IPS-11a (cell line): ENCODE data around the gene LGR4.

Experiments
- H3K4me3 ChIP-seq: one replicate; pipeline ENCODE4 v1.5.1; 2013; ENCODE audit warnings: low read depth, low read length, control low read depth

The LGR4 gene

DNA sequence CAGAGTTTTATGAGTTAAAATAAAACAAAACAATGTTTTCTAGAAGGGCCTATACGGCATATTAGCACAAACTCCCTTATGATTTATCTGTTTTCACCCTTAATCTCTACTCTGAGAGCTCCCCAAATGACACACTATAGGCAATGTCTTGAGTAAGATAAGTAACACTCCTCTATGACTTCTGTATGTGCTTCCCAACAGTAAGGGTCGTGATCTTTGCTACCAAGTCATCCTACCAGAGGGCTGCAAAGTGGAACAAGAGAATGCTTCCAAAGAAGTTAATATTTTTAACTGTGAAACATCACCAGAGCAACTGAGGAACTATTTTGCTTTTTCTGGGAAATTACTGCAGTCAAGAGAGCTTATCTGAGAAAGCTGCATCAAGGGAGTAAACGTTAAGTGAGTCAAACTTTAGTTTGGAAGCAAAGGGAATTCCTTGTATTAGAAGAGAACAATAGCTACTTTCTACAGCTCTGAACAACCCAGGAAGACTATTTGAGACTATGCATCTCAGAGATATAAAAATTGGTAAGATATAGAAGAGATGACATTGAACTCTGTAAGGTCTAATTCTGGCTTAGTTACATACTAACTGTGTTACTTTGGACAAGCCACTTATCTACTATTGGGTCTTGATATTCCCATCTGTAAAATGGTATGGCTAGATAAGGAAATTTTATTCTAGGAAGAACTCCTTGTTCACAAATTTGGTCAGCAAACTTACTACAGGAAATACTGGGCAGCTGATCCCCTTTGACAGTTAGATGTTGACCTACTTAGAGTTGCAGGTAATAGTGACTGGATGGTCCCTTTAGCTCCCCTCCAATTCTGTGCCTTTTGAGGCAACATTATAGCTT is 65.9 kb downstream of the LGR4 start:
- H3K4me3 ChIP-seq = no peak overlapping the region

DNA sequence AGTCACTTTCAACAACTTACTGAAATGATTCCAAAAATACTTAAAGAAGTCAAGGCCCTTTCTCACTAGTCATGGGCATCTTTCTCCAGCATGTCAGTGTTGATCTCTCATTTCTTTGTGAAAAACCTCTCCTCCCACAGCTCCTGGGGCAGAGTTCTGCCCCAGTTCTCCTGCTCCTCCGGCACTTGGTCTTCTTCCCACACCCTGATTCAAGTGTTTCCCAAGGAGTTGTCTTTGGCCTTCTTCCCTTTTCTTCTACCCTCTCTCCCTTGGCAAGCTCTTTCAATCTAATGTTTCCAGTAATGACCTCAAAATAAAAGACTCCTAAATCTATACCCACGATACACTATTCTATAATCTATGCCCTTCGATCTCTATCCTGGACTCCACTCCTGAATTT is 67.5 kb downstream of the LGR4 start:
- no peak overlapping the region for H3K4me3 ChIP-seq

DNA sequence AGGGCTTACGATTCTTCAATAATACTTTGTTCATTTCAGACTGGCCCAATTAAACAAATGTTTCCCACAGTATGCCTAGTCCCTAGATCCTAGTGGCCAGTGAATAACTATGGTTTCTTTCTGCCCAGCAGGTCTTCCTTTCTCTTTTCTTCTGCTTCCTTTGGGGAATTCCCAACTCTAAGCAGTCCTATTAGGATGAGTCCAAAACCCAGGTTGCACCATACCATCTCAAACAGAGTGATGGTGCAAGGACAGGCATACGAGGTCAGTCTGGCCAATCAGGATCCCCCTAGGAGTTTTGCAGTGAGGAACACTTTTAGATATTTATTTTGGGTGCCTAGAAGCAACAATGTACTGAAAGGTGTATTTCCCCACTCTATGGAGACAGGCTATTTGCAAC is 68.2 kb downstream of the LGR4 start:
- no peak overlapping the region for H3K4me3 ChIP-seq

- H3K4me3 ChIP-seq = no peak overlapping the region
These were observed 69.4 kb downstream of the LGR4 start for GRCh38 chr11:27403195-27403594.

GRCh38 chr11:27402450-27402849 is 70.1 kb downstream of the LGR4 start:
- no peak overlapping the region for H3K4me3 ChIP-seq

DNA sequence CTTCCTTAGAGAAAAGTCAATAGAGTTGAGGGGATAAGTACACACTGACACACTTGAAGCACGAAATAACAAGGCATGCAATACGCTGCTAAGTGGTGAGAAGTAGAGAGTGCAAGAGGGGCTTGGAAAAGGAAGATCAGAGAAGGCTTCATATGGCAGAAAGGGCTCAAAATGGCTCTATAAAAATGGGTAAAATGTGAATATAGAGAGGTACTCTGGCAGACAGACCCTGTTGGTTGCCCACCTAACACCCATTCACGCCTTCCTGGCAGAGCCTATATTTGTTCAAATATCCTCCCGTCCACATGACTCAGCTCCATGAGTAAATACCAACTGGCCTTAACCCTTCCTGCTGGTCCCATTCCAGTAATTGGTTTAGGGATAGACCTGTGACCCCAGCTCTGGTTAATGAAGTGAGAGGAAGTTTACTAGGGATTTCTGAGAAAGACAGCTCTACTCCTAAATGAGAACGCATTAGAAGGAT is 70.7 kb downstream of the LGR4 start:
- no peak overlapping the region for H3K4me3 ChIP-seq

DNA sequence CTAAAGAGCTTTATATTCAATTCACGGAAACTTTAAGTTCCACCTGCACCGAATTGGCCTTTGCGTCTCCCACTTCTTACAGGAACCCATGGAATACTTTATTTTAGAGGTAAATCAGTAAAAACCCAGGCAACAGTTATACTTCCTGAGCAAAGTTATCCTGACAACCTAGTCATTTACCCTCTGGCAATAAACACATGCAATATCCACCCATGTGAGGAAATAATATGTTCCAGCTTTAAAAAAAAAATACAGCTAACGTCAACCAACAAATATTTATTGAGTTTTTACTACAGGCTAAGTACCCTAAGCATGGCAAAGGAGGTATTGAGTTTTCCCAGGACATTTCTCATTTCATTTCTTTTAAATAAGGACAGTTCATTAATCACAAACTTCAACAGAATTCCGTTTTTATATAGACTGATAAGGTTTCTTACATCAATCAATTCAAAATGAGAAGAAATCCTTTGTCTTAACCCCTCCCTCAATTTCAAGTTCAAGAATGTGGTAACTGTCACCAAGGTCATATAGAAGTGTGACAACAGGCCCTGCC is 71.2 kb downstream of the LGR4 start:
- no peak overlapping the region for H3K4me3 ChIP-seq

- H3K4me3 ChIP-seq = no peak overlapping the region
These were observed 74.2 kb downstream of the LGR4 start for GRCh38 chr11:27398400-27398770.

DNA sequence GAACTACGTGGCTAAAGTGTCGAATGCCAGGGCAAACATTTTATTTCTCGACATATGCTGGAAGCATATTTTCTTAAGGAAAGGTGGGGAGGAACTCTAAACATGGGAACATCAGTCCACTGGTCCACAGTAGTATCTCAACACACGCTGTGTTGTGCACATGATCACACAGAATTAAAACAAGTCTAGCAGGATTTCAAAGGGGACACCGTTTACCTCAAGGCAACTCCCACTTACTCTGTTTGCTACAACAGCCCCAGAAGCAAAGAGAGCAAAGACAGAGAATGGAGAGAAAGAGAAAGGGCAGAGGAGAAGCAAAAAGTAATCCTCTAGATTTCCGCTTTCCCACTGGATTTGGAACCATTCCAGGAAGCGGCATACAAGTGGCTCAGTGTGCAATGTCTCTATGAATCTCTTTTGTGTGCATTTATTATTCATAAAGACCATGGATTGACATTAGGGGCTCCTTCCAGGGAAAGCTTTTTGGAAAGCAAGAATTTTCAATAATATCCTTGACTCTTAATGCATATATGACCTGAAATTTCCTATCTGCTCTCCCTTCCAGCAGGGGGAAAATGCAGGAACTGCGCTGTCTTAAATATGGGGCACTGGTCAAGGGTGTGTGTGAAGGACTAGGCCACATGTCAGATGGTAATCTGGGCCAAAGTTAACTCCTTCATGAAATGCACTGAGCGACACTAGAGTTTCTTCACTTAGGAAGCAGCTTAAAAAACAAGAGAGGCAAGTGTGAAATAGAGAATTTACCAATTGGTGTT is 74.8 kb downstream of the LGR4 start:
- H3K4me3 ChIP-seq = no peak overlapping the region

DNA sequence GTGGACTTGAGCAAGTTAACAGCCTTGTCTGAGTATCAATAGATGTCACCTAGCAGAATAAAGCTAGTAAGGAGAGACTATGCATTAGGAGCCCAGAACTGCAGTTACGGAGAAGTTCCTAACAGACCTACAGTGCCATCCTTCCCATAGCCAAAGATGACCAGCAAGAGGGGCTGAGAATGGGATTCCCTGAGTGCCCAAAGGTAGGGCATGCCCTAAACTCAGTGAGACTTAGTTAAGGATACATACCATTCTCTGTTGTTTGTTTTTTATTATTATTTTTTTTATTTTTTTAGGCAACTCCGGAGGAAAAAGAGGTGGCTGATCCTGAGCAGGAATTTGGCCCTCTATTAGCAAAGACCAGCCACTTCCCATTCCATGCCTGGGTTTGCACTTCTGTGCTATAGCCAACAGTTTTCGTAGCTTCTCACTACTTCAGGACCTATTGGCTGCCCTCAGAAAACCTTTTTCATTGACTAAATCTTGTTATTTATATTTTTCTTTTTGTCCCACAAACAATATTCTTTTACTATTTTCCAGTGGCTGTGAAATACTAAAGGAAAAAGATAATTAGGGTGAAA is 76.2 kb downstream of the LGR4 start:
- no peak overlapping the region for H3K4me3 ChIP-seq

DNA sequence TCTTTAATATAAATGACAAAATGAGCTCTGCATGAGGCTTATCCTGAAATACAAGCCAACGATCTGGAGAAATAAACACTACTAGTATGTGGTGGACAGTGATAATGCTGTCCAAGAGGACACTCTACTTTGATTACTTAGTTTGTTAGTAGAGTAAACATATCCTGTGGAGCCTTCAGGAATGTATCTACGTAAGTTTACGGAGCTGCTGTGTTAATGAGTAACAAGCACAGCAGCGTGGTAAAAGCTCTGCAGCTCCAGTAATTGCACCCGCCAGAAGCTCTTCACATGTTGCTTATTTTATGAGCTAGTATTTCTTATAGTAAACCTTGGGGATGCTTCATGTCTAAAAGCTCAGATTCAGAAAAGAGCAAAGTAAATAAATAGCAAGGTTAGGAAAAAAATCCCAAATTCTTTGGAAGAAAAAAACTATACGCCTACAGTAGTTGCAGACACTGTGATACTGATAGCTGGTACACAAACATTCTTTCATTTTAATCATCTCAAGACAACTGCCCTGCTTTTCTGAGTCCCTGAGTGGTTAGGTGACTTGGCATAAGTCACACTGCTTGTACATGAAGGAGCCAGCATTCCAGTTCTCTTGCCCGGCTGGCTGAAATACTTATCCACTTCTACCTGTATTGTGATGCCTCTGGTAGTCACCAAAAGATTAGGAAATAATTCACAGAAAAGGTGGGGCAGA is 76.9 kb downstream of the LGR4 start:
- no peak overlapping the region for H3K4me3 ChIP-seq

DNA sequence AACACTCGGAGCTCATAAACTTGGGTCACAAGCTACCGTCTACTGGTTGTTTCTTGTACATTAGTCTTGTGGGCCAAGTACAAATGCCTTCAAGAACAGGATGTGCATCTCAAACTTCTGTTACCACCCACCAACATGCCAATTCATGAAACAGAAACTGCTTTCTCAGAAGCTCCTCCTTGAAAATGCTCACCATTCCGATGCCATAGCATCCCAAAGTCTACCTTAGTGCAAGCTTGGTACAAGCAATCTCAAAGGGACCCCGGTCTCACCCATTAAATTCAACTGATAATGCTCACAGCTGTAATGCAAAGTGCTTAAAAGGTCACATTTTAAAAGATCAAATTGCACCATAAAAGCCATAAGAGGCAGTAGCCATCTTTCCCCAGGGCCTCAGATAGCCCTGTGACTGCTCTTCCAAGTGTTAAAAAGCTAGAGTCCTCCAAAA is 77.8 kb downstream of the LGR4 start:
- H3K4me3 ChIP-seq = no peak overlapping the region

GRCh38 chr11:27392278-27393114 is 80.1 kb downstream of the LGR4 start:
- H3K4me3 ChIP-seq = no peak overlapping the region

GRCh38 chr11:27391331-27392015 is 81.1 kb downstream of the LGR4 start:
- H3K4me3 ChIP-seq = no peak overlapping the region

- H3K4me3 ChIP-seq = no peak overlapping the region
These were observed 82.0 kb downstream of the LGR4 start for GRCh38 chr11:27390318-27391295.

GRCh38 chr11:27388869-27389268 is 83.7 kb downstream of the LGR4 start:
- no peak overlapping the region for H3K4me3 ChIP-seq

DNA sequence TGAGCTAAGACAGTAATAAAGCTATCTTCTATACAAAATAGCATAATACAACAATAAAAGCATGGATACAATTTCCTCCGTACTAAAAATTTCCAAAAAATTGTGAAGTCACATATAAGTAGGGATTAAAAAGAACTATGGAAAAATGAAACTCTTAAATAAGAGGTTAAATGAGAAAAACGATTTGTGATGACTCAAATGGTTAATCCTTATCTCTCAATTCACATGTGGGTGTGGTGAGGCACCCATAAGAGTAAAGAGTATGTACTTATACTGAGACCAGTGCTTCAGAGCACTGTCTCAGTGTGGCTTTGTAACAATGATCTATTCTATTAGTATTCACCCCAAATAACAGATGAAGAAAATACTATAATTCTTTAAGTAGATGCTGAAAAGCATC is 84.6 kb downstream of the LGR4 start:
- H3K4me3 ChIP-seq = no peak overlapping the region

GRCh38 chr11:27387362-27387761 is 85.2 kb downstream of the LGR4 start:
- no peak overlapping the region for H3K4me3 ChIP-seq
